ENCODE data around the gene RPS6KA4.

- TF ChIP-seq CTCF (IDR thresholded peaks at IDR 0.05; ENCODE audit: poor library complexity, severe bottlenecking): no peak
- no peak for TF ChIP-seq SMC3 (conservative IDR thresholded peaks at IDR 0.05; ENCODE audit: poor library complexity)
- TF ChIP-seq EZH2 (IDR thresholded peaks at IDR 0.05; ENCODE audit: borderline replicate concordance, insufficient read depth, low read length, poor library complexity, severe bottlenecking): no peak
- TF ChIP-seq MXI1 (conservative IDR thresholded peaks at IDR 0.05; ENCODE audit: poor library complexity, severe bottlenecking): no peak
- no peak for TF ChIP-seq EP300 (conservative IDR thresholded peaks at IDR 0.05; ENCODE audit: poor library complexity, severe bottlenecking)
- TF ChIP-seq REST (IDR thresholded peaks at IDR 0.05; ENCODE audit: borderline replicate concordance): no peak
- no peak for TF ChIP-seq POLR2AphosphoS5 (IDR thresholded peaks at IDR 0.05)
- TF ChIP-seq TAF1 (IDR thresholded peaks at IDR 0.05; ENCODE audit: low read depth): no peak
Measured at GRCh38 chr11:64349025-64349387, 10.0 kb upstream of the RPS6KA4 start.
